Glutamatergic neuron (in vitro differentiated cells): ENCODE data around the gene PKMYT1. TPM values are rescaled to one million over a fixed set of nuclear protein-coding genes. Genes with fewer than 3 reads are reported as not detected.

Source experiments
- DNase-seq: peaks from one replicate; pipeline ENCODE4 v3.0.0; 2022
- H3K27ac Mint-ChIP-seq: one replicate; pipeline ENCODE4 v1.8.0; 2020; ENCODE audit warnings: mild to moderate bottlenecking, mixed read lengths, inconsistent platforms; ENCODE audit not compliant: unreplicated experiment
- H3K27me3 Mint-ChIP-seq: one replicate; pipeline ENCODE4 v1.8.0; 2020; ENCODE audit warnings: mild to moderate bottlenecking, moderate library complexity, mixed read lengths, inconsistent platforms; ENCODE audit not compliant: unreplicated experiment
- H3K36me3 Mint-ChIP-seq: one replicate; pipeline ENCODE4 v1.8.0; 2020; ENCODE audit warnings: mild to moderate bottlenecking, mixed read lengths, inconsistent platforms; ENCODE audit not compliant: unreplicated experiment
- H3K4me1 Mint-ChIP-seq: one replicate; pipeline ENCODE4 v1.8.0; 2020; ENCODE audit warnings: mild to moderate bottlenecking, low read depth, mixed read lengths, inconsistent platforms; ENCODE audit not compliant: unreplicated experiment
- H3K4me3 Mint-ChIP-seq: one replicate; pipeline ENCODE4 v1.8.0; 2020; ENCODE audit warnings: mild to moderate bottlenecking, mixed read lengths, inconsistent platforms; ENCODE audit not compliant: unreplicated experiment
- H3K9me3 Mint-ChIP-seq: one replicate; pipeline ENCODE4 v1.8.0; 2020; ENCODE audit warnings: mild to moderate bottlenecking, moderate library complexity, mixed read lengths, inconsistent platforms; ENCODE audit not compliant: unreplicated experiment
- total RNA-seq: library from RNA; stranded (reverse); fragmentation: NEBNext Ultra II Directional; extraction: Animal tissue kit (Norgen Biotek cat#: 25700); gene quantifications from one replicate; pipeline ENCODE4 v1.2.1, GENCODE V29; 2021; ENCODE audit not compliant: unreplicated experiment
- TF ChIP-seq, protein P1 (sequence below): fragments of 200-600 bp; sonication (generic); IDR thresholded peaks from one replicate; pipeline ENCODE4 v1.5.0; 2021; ENCODE audit not compliant: partially characterized antibody, unreplicated experiment

PKMYT1 gene
- total RNA-seq, 1 donor from 2014 or later = 8.5 TPM

DNA sequence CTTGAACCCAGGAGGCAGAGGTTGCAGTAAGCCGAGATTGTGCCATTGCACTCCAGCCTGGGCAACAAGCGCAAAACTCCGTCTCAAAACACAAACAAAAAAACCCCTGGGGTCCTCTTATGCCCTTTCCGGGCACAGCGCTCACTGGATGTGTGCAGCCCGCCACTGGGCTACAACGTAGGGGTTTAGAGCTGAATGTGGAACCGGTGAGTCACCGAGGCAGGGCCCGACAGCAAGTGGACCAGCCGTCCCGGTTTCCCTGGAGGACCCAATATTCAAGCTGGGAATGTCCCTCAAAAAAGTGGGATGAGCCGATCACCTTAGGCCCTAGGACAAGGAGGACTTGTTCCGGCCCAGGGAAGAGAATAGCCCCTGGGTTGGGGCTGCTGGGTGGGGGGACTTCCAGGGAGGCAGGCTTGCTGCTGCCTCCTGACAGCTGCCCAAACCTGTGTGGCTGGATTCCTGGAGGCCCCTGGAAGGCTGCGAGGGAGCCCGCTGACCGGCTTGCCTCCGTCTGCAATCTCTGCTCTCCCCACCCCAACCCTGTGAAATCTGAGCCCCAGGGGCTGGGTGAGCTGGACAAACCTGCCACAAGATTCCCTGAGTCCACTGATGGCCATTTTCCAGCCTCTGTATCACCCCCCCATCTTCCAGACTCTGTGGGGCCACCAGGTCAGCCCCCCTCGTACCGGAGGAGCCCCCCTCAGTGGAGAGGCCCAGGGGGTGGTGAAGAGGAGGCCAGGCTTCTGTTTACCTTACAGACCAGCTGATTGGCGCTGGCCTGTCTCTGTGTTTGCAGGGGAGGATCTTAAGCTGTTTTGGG is 29.5 kb upstream of the PKMYT1 start:
- no peak overlapping the region for H3K4me3 Mint-ChIP-seq
- H3K27me3 Mint-ChIP-seq = peaks cover 22% of the 10 kb centered on the region
- no peaks in the 10 kb centered on the region for H3K36me3 Mint-ChIP-seq
- DNase-seq = peak; percentile 27
- H3K9me3 Mint-ChIP-seq = peaks cover 4% of the 10 kb centered on the region
- peaks cover 2% of the 10 kb centered on the region for H3K4me1 Mint-ChIP-seq
- H3K27ac Mint-ChIP-seq = no peak overlapping the region
- TF ChIP-seq, protein P1, sequence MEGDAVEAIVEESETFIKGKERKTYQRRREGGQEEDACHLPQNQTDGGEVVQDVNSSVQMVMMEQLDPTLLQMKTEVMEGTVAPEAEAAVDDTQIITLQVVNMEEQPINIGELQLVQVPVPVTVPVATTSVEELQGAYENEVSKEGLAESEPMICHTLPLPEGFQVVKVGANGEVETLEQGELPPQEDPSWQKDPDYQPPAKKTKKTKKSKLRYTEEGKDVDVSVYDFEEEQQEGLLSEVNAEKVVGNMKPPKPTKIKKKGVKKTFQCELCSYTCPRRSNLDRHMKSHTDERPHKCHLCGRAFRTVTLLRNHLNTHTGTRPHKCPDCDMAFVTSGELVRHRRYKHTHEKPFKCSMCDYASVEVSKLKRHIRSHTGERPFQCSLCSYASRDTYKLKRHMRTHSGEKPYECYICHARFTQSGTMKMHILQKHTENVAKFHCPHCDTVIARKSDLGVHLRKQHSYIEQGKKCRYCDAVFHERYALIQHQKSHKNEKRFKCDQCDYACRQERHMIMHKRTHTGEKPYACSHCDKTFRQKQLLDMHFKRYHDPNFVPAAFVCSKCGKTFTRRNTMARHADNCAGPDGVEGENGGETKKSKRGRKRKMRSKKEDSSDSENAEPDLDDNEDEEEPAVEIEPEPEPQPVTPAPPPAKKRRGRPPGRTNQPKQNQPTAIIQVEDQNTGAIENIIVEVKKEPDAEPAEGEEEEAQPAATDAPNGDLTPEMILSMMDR = no peak

DNA sequence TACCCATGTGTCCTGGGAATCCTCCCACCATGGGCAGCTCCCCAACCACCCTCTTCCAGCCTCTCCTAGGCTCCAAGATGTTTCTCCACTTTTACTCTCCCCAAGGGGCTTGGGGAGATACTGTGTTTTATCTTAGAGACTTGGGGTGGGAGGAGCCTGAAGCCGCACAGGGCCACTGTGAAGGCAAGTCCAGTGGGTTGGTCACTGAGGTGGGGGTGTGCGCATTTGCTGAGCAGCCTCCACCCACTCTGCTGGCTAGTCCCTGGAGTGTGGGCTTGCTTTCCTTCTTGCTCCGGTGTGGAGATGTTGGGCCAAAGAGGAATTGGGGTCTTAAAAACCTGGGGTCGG is 28.4 kb upstream of the PKMYT1 start:
- DNase-seq = no peak
- H3K27ac Mint-ChIP-seq = no peak overlapping the region

DNA sequence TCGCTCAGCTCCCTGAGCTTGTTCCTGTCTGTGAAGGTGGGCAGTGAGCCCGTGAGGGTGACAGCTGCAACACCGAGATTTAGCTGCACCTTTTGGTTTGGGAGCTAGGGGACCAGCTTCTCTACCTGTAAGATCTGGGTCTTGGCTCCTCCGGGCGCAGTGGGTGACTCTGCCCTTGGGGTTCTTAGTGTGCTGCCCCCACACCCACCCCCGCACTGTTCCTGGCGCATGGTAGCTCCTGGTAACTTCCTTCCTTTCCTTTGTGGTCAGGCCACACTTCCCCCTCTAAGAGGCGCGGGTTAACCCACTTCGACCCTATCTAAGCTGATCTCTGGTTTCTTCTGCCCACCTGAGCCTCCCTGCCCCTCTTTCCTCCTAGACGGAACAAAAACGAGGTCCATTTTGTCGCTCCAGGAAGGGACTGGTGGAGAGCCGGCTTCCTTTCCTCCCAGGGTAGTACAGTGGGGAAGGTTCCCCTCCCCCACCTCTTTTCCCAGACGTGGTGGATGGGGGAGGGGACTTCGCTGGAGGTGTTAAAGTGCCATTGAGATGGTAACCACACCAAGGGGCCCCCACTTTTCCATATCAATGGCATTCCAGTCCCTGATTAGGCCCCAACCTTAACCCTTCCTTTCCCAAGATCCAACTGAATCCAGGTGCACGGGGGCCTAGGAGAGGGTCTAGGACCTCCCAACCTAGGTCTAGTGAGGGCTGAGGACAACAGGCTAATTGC is 27.9 kb upstream of the PKMYT1 start:
- Mint-ChIP-seq H3K36me3 (no peaks in the 10 kb centered on the region), H3K4me1 (peaks cover 2% of the 10 kb centered on the region), H3K27me3 (peaks cover 11% of the 10 kb centered on the region), H3K27ac (no peak overlapping the region), H3K9me3 (peaks cover 4% of the 10 kb centered on the region), H3K4me3 (no peak overlapping the region)
- TF ChIP-seq, protein P1 = no peak
- no peak for DNase-seq

More for the DNA sequence above, 28.4 kb upstream of the PKMYT1 start:
- Mint-ChIP-seq H3K4me1 (peaks cover 2% of the 10 kb centered on the region), H3K36me3 (no peaks in the 10 kb centered on the region), H3K27me3 (peaks cover 16% of the 10 kb centered on the region), H3K9me3 (peaks cover 4% of the 10 kb centered on the region), H3K4me3 (no peak overlapping the region)
- TF ChIP-seq, protein P1 = no peak

DNA sequence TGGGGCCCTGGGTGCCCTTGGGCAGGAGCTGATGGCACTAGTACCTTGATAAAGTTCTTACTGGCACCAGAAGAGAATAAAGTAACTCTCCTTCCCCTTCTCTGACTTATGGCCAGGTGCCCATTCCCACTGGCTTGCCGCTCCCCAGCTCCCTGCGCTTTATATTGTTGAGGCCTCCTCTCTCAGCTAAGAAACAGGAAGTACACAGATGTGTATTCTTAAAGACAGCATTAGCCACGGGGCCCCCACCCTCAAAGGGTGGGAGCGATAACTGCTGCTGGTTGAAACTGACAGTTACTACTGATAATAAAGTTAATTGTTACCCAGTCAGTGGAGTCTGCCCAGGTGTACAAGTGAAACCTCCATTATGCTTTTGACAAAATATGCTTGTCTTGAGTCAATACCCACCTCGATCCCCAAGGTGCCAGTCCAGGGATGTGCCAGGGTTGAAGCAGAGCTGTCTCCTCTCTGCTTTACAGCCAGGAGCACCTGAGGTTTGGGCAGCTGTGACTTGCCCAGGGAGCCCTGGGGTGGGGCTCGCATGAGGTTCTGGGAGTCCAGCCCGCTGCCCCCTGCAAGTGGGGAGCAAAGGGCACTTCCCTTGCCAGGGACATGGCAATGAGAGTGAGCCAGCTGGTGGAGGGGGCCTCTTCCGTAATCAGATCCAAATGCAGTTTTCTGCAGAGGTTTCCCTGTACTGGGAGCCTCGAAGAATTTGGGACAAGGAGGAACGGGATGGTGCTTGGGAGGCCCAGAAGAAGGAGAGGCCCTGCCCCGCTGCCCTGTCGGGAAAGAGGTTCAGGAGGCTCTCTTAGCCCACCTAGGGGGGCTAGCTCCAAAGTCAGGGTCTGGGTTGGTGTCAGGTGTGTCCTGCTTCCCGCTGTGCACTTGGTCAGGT is 27.1 kb upstream of the PKMYT1 start:
- peaks cover 4% of the 10 kb centered on the region for H3K9me3 Mint-ChIP-seq
- H3K27ac Mint-ChIP-seq = no peak overlapping the region
- H3K4me3 Mint-ChIP-seq = no peak overlapping the region
- peaks cover 2% of the 10 kb centered on the region for H3K4me1 Mint-ChIP-seq
- DNase-seq = no peak
- TF ChIP-seq, protein P1 = no peak
- H3K27me3 Mint-ChIP-seq = peaks cover 11% of the 10 kb centered on the region
- no peaks in the 10 kb centered on the region for H3K36me3 Mint-ChIP-seq
